Measurements from ENCODE around the gene CYP4F8.

- TF ChIP-seq RFX5 (IDR thresholded peaks at IDR 0.05; ENCODE audit: borderline replicate concordance, low read depth, low read length) (no peak), POLR2A (IDR thresholded peaks at IDR 0.05; ENCODE audit: control extremely low read depth in 1 of 2, low read depth in 2 of 2, low read length in 2 of 2) (no peak), POLR2AphosphoS5 (IDR thresholded peaks at IDR 0.05; ENCODE audit: low read depth, low read length) (no peak), KDM1A (IDR thresholded peaks at IDR 0.05; ENCODE audit: borderline replicate concordance, low read length) (no peak), CTCF (IDR thresholded peaks at IDR 0.05; ENCODE audit: control extremely low read depth in 1 of 3, insufficient read depth in 1 of 3, low read depth in 1 of 3, low read length in 3 of 3) (no peak), CHD2 (IDR thresholded peaks at IDR 0.05; ENCODE audit: low read length) (no peak), ZNF274 (IDR thresholded peaks at IDR 0.05; ENCODE audit: borderline replicate concordance, extremely low read depth, low read length) (no peak), RAD21 (IDR thresholded peaks at IDR 0.05 in 1 of 2, conservative IDR thresholded peaks at IDR 0.05 in 1 of 2; ENCODE audit: low read depth in 2 of 2, low read length in 2 of 2) (no peak), MAX (IDR thresholded peaks at IDR 0.05) (no peak), ASH2L (IDR thresholded peaks at IDR 0.05; ENCODE audit: low read length) (no peak), JUND (IDR thresholded peaks at IDR 0.05; ENCODE audit: low read length) (no peak), USF2 (IDR thresholded peaks at IDR 0.05; ENCODE audit: low read length) (no peak)
Measured at GRCh38 chr19:15669891-15670290, 54.9 kb downstream of the CYP4F8 start.
